ENCODE measurements around the gene EXOC3. TPM values are rescaled to one million over a fixed set of nuclear protein-coding genes. Genes with fewer than 3 reads are reported as not detected.
A peak's percentile ranks its signal among the peaks of the same experiment; 100 is the strongest.

EXOC3 gene
- total RNA-seq, 1 experiment from 2014 or later = 60.1 TPM

- DNase-seq (ENCODE audit: low spot score) (peak; percentile 18), ATAC-seq (peak; percentile 5)
- ChIA-PET POLR2A (no interaction called here), CTCF (interaction anchor here (0.9 to 4.3 kb wide), 5 partner anchors 24 to 198 kb away, joined by 4 to 23 read pairs (median 5); no protein-coding TSS in a partner anchor)
- no peak for TF ChIP-seq GRHL2 (CRISPR knock-in tag; IDR thresholded peaks at IDR 0.05; ENCODE audit: insufficient replicate concordance, severe bottlenecking)
- no peak for TF ChIP-seq NR2C2 (CRISPR knock-in tag; IDR thresholded peaks at IDR 0.05)
- TF ChIP-seq ZNF232 (CRISPR knock-in tag; IDR thresholded peaks at IDR 0.05) = 0 out of 2 replicates have a peak, but pooled peaks have one; percentile 2
- TF ChIP-seq SOX15 (CRISPR knock-in tag; IDR thresholded peaks at IDR 0.05) = no peak
- no peak for TF ChIP-seq FOXP1 (CRISPR knock-in tag; IDR thresholded peaks at IDR 0.05; ENCODE audit: borderline replicate concordance)
- no peak for TF ChIP-seq ZBTB21 (CRISPR knock-in tag; IDR thresholded peaks at IDR 0.05; ENCODE audit: borderline replicate concordance)
- TF ChIP-seq ZNF671 (CRISPR knock-in tag; IDR thresholded peaks at IDR 0.05) = no peak
- peaks cover 9% of the 10 kb centered on the region for H3K4me1 Mint-ChIP-seq
- H3K27me3 Mint-ChIP-seq (ENCODE audit: low read depth) = peaks cover 42% of the 10 kb centered on the region
- H3K27ac Mint-ChIP-seq = no peak overlapping the region
- no peaks in the 10 kb centered on the region for H3K9me3 Mint-ChIP-seq
- H3K36me3 Mint-ChIP-seq = no peaks in the 10 kb centered on the region
- H3K4me3 Mint-ChIP-seq = peak overlapping the region; percentile 64
These were observed 29.2 kb downstream of the EXOC3 start for GRCh38 chr5:472076-472655.

GRCh38 chr5:472656-473550, 29.9 kb downstream of the EXOC3 start:
- ATAC-seq (peak; percentile 59), DNase-seq (ENCODE audit: low spot score) (peak; percentile 72)
- peaks cover 9% of the 10 kb centered on the region for H3K4me1 Mint-ChIP-seq
- H3K36me3 Mint-ChIP-seq = no peaks in the 10 kb centered on the region
- POLR2A ChIA-PET = no interaction called here
- peak overlapping the region; percentile 64 for H3K4me3 Mint-ChIP-seq
- H3K27me3 Mint-ChIP-seq (ENCODE audit: low read depth) = peaks cover 49% of the 10 kb centered on the region
- no peaks in the 10 kb centered on the region for H3K9me3 Mint-ChIP-seq
- CTCF ChIA-PET = interaction anchor here (0.9 to 4.3 kb wide), 7 partner anchors 19 to 197 kb away, joined by 4 to 23 read pairs (median 6); partner anchors contain the start of gene AHRR
- no peak overlapping the region for H3K27ac Mint-ChIP-seq
- TF ChIP-seq CDX4 (CRISPR knock-in tag; IDR thresholded peaks at IDR 0.05; ENCODE audit: borderline replicate concordance) (no peak), ATF2 (CRISPR knock-in tag; IDR thresholded peaks at IDR 0.05; ENCODE audit: borderline replicate concordance, low read depth) (peak; percentile 78; the same call in 1 of the 2 replicates), OVOL2 (CRISPR knock-in tag; IDR thresholded peaks at IDR 0.05; ENCODE audit: borderline replicate concordance) (no peak), IRF2 (CRISPR knock-in tag; IDR thresholded peaks at IDR 0.05; ENCODE audit: borderline replicate concordance, low read depth) (no peak), TEAD1 (CRISPR knock-in tag; IDR thresholded peaks at IDR 0.05) (peak; percentile 98), ZNF219 (CRISPR knock-in tag; IDR thresholded peaks at IDR 0.05; ENCODE audit: borderline replicate concordance) (peak; percentile 94; the same call in 1 of the 2 replicates), MYBL2 (CRISPR knock-in tag; IDR thresholded peaks at IDR 0.05) (peak; percentile 95), MXD4 (CRISPR knock-in tag; IDR thresholded peaks at IDR 0.05; ENCODE audit: borderline replicate concordance) (no peak)
- TF ChIP-seq, protein P1, sequence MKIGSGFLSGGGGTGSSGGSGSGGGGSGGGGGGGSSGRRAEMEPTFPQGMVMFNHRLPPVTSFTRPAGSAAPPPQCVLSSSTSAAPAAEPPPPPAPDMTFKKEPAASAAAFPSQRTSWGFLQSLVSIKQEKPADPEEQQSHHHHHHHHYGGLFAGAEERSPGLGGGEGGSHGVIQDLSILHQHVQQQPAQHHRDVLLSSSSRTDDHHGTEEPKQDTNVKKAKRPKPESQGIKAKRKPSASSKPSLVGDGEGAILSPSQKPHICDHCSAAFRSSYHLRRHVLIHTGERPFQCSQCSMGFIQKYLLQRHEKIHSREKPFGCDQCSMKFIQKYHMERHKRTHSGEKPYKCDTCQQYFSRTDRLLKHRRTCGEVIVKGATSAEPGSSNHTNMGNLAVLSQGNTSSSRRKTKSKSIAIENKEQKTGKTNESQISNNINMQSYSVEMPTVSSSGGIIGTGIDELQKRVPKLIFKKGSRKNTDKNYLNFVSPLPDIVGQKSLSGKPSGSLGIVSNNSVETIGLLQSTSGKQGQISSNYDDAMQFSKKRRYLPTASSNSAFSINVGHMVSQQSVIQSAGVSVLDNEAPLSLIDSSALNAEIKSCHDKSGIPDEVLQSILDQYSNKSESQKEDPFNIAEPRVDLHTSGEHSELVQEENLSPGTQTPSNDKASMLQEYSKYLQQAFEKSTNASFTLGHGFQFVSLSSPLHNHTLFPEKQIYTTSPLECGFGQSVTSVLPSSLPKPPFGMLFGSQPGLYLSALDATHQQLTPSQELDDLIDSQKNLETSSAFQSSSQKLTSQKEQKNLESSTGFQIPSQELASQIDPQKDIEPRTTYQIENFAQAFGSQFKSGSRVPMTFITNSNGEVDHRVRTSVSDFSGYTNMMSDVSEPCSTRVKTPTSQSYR (CRISPR knock-in tag; IDR thresholded peaks at IDR 0.05) = 0 out of 2 replicates have a peak, but pooled peaks have one; percentile 64
- TF ChIP-seq, protein P2, sequence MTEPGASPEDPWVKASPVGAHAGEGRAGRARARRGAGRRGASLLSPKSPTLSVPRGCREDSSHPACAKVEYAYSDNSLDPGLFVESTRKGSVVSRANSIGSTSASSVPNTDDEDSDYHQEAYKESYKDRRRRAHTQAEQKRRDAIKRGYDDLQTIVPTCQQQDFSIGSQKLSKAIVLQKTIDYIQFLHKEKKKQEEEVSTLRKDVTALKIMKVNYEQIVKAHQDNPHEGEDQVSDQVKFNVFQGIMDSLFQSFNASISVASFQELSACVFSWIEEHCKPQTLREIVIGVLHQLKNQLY (CRISPR knock-in tag; IDR thresholded peaks at IDR 0.05) = peak; percentile 89
- TF ChIP-seq, protein P3, sequence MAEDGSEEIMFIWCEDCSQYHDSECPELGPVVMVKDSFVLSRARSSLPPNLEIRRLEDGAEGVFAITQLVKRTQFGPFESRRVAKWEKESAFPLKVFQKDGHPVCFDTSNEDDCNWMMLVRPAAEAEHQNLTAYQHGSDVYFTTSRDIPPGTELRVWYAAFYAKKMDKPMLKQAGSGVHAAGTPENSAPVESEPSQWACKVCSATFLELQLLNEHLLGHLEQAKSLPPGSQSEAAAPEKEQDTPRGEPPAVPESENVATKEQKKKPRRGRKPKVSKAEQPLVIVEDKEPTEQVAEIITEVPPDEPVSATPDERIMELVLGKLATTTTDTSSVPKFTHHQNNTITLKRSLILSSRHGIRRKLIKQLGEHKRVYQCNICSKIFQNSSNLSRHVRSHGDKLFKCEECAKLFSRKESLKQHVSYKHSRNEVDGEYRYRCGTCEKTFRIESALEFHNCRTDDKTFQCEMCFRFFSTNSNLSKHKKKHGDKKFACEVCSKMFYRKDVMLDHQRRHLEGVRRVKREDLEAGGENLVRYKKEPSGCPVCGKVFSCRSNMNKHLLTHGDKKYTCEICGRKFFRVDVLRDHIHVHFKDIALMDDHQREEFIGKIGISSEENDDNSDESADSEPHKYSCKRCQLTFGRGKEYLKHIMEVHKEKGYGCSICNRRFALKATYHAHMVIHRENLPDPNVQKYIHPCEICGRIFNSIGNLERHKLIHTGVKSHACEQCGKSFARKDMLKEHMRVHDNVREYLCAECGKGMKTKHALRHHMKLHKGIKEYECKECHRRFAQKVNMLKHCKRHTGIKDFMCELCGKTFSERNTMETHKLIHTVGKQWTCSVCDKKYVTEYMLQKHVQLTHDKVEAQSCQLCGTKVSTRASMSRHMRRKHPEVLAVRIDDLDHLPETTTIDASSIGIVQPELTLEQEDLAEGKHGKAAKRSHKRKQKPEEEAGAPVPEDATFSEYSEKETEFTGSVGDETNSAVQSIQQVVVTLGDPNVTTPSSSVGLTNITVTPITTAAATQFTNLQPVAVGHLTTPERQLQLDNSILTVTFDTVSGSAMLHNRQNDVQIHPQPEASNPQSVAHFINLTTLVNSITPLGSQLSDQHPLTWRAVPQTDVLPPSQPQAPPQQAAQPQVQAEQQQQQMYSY (CRISPR knock-in tag; IDR thresholded peaks at IDR 0.05) = peak; percentile 59
- TF ChIP-seq, protein P4, sequence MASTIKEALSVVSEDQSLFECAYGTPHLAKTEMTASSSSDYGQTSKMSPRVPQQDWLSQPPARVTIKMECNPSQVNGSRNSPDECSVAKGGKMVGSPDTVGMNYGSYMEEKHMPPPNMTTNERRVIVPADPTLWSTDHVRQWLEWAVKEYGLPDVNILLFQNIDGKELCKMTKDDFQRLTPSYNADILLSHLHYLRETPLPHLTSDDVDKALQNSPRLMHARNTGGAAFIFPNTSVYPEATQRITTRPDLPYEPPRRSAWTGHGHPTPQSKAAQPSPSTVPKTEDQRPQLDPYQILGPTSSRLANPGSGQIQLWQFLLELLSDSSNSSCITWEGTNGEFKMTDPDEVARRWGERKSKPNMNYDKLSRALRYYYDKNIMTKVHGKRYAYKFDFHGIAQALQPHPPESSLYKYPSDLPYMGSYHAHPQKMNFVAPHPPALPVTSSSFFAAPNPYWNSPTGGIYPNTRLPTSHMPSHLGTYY (CRISPR knock-in tag; IDR thresholded peaks at IDR 0.05) = no peak
- TF ChIP-seq, protein P5, sequence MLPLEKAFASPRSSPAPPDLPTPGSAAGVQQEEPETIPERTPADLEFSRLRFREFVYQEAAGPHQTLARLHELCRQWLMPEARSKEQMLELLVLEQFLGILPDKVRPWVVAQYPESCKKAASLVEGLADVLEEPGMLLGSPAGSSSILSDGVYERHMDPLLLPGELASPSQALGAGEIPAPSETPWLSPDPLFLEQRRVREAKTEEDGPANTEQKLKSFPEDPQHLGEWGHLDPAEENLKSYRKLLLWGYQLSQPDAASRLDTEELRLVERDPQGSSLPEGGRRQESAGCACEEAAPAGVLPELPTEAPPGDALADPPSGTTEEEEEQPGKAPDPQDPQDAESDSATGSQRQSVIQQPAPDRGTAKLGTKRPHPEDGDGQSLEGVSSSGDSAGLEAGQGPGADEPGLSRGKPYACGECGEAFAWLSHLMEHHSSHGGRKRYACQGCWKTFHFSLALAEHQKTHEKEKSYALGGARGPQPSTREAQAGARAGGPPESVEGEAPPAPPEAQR (CRISPR knock-in tag; IDR thresholded peaks at IDR 0.05) = no peak

All from WTC11 (cell line).